Medulla oblongata (tissue), 1 donor: ENCODE data around the gene KCTD21.
A peak's percentile ranks its signal among the peaks of the same experiment; 100 is the strongest.
"Not testable (repeated sequence)": the region's sequence is repeated elsewhere in the genome, so short reads cannot be mapped to it uniquely, and the experiment has no call there.

ENCODE experiments used
- DNase-seq: peaks from one replicate; pipeline ENCODE4 v3.0.0-alpha.2; 2015; ENCODE audit errors: extremely low spot score

Gene KCTD21

GRCh38 chr11:78188286-78189173 is at the start of gene KCTD21, which contains the start of gene USP35:
TSS of gene KCTD21 (minus strand) at chr11:78188626. CDS start at chr11:78174554, 14,072 bp downstream.
TSS of gene USP35 (plus strand) at chr11:78188919. CDS start at chr11:78196246, 7,327 bp downstream.
- DNase-seq = peak; percentile 99

DNA sequence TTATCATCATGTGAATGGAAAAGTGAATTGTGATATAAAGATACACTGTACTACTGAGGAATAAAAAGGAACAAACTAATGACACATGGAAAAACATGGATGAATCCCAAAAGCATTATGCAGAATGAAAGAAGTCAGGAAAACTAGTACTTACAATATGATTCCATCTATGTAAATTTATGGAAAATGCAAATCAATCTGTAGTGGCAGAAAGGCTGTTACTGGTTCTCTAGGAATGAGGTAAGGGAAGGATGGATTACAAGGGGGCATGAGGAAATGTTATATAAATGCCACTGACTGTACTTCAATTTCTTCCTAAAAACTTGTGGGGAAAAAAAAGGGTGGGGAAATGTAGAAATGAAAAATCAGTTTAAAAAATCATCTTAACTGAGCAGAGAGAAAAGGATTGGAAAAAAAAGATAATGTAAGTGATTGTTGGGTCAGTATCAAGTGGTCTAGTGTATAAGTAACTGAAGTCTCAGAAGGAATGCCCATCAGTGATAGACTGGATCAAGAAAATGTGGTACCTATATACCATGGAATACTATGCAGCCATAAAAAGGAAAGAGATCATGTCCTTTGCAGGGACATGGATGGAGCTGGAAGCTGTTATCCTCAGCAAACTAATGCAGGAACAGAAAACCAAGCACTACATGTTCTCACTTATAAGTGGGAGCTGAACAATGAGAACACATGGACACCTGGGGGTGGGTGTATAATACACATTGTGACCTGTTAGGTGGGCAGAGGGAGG is 49.0 kb upstream of the KCTD21 start:
- DNase-seq = no peak

GRCh38 chr11:78234006-78234405 is 45.6 kb upstream of the KCTD21 start:
- DNase-seq = no peak

GRCh38 chr11:78233046-78233445 is 44.6 kb upstream of the KCTD21 start:
- DNase-seq = not testable (repeated sequence)

DNA sequence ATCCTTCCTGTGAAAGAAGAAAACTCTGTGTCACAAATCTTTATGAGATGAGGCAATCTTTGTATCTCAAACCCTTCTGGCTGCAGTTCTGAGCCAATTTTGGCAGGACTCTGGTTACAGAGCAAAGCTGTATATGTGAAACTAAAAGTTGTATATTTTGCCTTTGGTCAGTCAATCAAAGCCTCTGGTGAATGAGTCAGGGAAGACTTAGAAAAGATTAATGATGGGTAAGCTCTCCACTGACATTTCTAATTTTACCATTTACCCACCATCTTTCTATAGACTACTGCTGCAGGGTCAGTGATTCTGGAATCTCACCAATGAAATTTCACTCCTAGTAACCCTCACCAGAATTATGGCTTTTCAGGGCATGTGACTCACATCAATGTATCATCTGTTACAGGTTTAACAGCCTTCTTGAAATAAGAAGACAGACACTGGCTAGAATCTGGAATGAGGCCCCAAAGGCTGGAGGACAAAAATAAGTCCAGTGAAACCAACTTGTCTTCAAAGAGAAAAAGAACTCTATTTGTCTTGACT is 43.6 kb upstream of the KCTD21 start:
- no peak for DNase-seq

- no peak for DNase-seq
Measured at GRCh38 chr11:78230161-78230877, 41.9 kb upstream of the KCTD21 start.

GRCh38 chr11:78229106-78229505 is 40.7 kb upstream of the KCTD21 start:
- DNase-seq = no peak

DNA sequence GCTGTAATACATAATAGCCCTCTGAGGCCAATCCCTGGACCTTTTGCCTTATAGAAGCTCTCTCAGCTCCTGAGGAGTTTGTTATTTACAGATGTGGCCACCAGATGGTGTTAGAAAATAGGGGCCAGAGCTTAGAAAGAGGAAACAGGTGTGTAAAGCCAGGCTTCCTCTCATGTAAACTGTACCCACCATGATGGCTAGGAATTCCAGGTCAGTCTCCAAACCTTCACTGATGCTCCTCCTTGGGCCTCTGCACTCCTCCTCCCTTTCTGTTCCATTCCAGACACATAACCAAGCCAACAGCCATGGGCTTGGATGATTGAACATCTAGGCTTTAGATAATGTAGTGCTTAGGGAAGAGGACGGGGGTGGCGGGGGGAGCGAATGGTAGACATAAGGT is 40.0 kb upstream of the KCTD21 start:
- DNase-seq = peak; percentile 90

GRCh38 chr11:78227921-78228320 is 39.5 kb upstream of the KCTD21 start:
- no peak for DNase-seq

DNA sequence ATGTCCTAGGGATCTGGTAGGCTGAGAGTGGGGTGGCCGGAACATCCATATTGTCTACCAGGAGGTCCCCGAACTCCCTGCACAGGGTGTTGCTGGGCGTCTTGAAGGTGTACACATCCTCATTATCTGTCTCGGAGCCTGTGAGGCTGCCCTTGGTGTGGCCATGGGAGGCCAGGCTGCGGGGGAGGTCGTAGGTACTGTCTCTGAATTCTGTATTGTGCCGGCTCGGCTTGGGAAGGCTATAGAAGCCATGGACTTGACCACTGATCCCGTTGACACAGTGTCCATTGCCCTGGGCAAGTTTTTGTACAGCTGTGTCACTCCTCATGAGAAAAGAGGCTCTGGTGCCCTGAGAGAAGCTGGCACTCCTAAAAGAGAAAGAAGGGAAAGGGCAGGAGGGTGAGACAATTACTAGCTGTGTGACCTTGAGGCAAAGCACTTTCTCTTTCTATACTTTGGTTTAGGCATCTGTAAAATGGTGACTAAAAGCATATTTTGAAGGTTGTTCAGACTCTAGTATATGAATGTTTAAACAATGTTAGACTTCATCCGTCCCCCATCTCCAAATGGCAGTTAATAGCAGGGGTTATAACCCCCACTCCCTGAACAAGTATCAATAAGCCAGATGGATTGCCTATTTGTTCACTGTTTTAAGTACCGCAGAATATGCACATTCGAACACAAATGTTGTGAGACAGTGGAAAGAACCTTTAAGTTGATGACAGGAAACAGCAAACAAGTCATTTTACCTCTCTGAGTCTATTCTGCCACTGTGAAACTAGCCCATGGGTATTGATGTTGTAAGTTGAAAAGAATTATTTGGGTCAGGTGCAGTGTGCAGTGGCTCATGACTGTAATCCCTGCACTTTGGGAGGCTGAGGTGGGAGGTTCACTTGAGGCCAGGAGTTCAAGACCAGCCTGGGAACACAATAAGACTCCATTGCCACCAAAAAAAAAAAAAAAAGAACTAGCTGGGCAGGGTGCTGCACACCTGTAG is 38.6 kb upstream of the KCTD21 start:
- no peak for DNase-seq

- DNase-seq = no peak
Measured at GRCh38 chr11:78224906-78225420, 36.5 kb upstream of the KCTD21 start.

DNA sequence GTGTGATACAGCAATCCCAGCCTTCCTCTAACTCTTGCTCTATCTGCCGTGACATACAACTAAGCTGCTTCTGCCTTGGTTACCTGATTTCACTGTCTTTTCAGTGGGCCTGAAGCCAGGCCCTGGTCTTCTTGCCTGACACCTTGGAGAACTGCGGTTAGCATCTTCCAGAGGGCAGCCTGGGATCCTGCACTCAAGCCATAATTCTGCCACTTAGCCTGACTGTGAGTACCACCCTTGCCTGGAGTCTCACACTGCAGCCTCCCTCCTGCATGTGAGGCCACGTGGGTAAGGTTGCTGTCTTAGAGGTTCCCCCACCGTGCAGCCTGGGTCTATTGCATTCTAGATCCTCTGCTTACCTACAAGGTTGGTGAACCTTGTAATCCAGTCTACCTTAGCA is 36.1 kb upstream of the KCTD21 start:
- DNase-seq = no peak

DNA sequence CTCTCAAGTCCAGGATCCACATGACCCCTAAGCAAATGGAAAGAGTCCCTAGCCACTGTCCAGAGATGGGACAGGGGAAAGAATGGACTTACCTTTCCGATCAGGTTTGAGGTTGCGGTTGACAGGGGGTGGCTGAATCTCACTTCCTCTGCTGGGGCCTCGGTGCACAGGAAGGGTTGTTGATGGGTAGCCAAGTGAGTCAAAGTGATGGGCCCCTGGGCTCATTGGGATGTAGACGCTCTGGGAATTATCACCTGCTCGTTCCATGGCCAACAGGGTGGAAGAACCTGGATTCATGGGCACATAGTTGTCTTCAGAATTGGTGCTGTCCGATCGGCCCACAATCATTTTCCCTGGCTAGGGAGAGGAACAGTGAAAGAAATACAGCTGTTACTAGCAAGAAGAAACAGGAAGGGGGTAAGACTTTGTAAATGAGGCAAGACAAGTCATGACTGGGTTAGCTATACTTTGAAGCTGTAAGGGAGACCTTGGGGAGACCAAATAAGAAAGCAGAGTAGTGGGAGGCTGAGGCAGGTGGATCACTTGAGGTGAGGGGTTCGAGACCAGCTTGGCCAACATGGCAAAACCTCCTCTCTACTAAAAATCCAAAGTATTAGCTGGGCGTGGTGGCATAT is 35.0 kb upstream of the KCTD21 start:
- no peak for DNase-seq

GRCh38 chr11:78222726-78223125 is 34.3 kb upstream of the KCTD21 start:
- DNase-seq = not testable (repeated sequence)

DNA sequence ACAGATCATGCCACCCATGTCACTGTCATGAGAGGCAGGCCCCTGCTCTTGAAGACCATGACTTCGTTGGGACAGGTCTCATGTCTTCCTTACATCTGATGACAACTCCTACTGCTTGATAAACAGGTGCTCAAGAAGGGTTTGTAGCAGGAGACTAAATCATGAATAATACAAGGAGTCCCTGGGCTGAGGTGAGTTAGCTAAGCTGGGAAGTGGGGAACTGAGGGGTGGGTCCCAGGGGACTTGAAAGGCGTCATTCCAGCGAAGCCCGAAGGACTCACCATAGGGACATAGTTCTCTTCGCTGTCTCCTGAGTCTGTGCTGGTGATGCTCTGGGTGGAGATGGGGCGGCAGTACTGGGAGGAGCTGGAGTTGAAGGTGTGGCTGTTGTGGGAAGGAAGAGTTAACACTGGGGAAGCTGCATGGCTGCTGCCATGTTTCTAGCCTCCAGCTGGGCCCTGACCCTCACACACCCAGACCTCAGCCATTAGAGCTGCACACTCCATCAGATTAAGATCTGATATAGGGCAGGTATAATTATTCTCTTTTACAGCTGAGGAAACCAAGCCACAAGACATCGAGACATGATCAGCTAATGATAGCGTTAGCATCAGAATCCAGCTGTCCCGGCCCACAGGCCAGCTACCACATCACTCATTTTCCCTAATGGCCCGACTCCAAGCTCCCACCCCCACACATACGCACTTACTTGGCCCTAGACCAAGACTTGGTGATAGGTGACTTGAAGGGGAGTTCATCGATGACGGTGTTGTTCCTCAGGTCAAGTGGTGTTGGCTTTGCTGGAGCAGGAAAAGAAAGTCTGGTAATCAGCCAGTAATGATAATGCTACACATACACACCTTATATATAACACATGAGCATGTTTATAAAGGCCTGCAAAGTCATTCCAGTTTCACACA is 33.2 kb upstream of the KCTD21 start:
- DNase-seq = no peak

DNA sequence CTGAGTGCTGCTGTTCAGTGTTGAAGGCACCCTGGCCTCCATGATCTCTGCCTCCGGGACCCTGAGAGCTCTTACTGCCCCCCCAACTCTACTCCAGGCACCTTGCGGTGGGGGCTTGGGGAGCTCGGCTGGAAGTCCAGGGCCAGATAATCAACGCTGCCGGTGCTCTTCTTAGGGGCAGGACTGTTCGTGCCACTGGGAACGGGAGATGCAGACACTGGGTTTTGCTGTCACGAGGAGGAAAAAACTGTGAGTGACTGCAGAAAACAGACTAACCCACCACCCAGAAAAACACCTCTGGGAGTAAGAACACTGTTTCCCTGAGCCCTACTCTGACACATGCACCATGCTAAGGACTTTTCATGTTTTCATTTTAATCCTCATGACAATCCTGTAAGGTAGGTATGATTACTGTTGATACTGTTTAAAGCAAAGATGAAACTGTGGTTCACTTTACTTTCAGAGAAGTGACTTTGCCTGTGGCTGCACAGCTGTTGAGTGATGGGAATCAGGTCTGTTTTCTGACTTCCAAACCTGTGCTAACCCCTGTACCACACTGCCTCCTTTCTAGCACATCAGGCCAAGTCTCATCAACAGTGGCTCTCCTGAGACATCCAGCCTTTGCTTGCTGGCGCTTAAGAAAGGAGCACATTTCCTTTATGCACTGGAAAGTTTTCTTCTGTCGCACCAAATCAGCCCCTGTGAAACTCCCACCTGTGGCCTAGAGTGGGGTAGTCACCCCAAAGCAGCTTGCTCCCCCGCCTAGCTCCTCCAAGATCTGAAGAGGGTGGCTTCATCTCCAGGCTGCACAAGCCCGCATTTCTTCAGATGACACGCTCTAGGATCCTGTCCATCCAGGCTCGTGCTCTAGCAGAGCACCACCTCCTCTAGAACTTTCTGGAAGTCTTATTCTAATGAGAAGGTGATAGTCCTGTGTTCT is 32.1 kb upstream of the KCTD21 start:
- DNase-seq = no peak

GRCh38 chr11:78219493-78220217 is 31.2 kb upstream of the KCTD21 start:
- DNase-seq = peak; percentile 74
